DND-41 (cell line): ENCODE measurements around the gene UCHL5.

ENCODE experiments used
- ATAC-seq: fragments of 200-7000 bp; cut with Tn5 transposase; 3 replicates; pipeline ENCODE4 v1.9.1; 2021; ENCODE audit warnings: low read depth; ENCODE audit not compliant: insufficient read depth
- DNase-seq: peaks from one replicate; pipeline ENCODE4 v3.0.0-alpha.2; 2020
- H2AFZ ChIP-seq: 2 replicates; pipeline ENCODE4 v1.6.0; 2012; ENCODE audit warnings: low read depth, low read length
- H3K27ac ChIP-seq: 2 replicates; pipeline ENCODE4 v1.5.1; 2012; ENCODE audit warnings: low read length, inconsistent platforms
- H3K27me3 ChIP-seq: fragments of 200-600 bp; sonication (generic); 2 replicates; pipeline ENCODE4 v1.6.0; 2012; ENCODE audit warnings: low read length, mild to moderate bottlenecking, inconsistent platforms; ENCODE audit not compliant: insufficient read depth, poor library complexity
- H3K36me3 ChIP-seq: 2 replicates; pipeline ENCODE4 v1.5.1; 2012; ENCODE audit warnings: low read length, inconsistent platforms; ENCODE audit not compliant: insufficient read depth
- H3K4me1 ChIP-seq: 2 replicates; pipeline ENCODE4 v1.5.1; 2012; ENCODE audit warnings: mild to moderate bottlenecking, low read length; ENCODE audit not compliant: insufficient read depth
- H3K4me2 ChIP-seq: 2 replicates; pipeline ENCODE4 v1.6.0; 2012; ENCODE audit warnings: mild to moderate bottlenecking, moderate library complexity, low read length, inconsistent platforms; ENCODE audit not compliant: insufficient read depth
- H3K4me3 ChIP-seq, 2 experiments: fragments of 200-600 bp in 1 of 2; shearing (Covaris generic) in 1 of 2; 2 replicates each; pipeline ENCODE4 v1.5.1; 2012 to 2016; ENCODE audit warnings: inconsistent platforms in 2 of 2, low read length in 2 of 2, mild to moderate bottlenecking in 2 of 2, low read depth in 1 of 2, moderate library complexity in 1 of 2
- H3K79me2 ChIP-seq: 2 replicates; pipeline ENCODE4 v1.6.0; 2012; ENCODE audit warnings: low read length, inconsistent platforms; ENCODE audit not compliant: insufficient read depth
- H3K9ac ChIP-seq: 2 replicates; pipeline ENCODE4 v1.6.0; 2012; ENCODE audit warnings: low read depth, mild to moderate bottlenecking, inconsistent platforms, low read length, moderate library complexity
- H3K9me3 ChIP-seq: 2 replicates; pipeline ENCODE4 v1.5.1; 2012; ENCODE audit warnings: low read length, moderate library complexity, mild to moderate bottlenecking, inconsistent platforms; ENCODE audit not compliant: insufficient read depth, severe bottlenecking
- H4K20me1 ChIP-seq: 2 replicates; pipeline ENCODE4 v1.6.0; 2012; ENCODE audit warnings: low read length; ENCODE audit not compliant: insufficient read depth
- CTCF ChIP-seq: IDR thresholded peaks from 2 replicates; pipeline ENCODE4 v1.5.1; 2012; ENCODE audit warnings: borderline replicate concordance, low read length, moderate library complexity, mild to moderate bottlenecking; ENCODE audit not compliant: poor library complexity, severe bottlenecking; ENCODE audit errors: extremely low read depth
- EZH2 ChIP-seq: IDR thresholded peaks from 3 replicates; pipeline ENCODE4 v1.6.1; 2012; ENCODE audit warnings: borderline replicate concordance, low read depth, mild to moderate bottlenecking, moderate library complexity, low read length, inconsistent platforms; ENCODE audit not compliant: severe bottlenecking

The UCHL5 gene

GRCh38 chr1:193031431-193031830 is 27.7 kb downstream of the UCHL5 start:
- Histone ChIP-seq H3K27me3 (no peaks in the 10 kb centered on the region), H2AFZ (no peak overlapping the region), H3K36me3 (peaks cover 20% of the 10 kb centered on the region; the same call in 1 of the 2 replicates), H3K27ac (no peak overlapping the region), H3K9ac (no peak overlapping the region), H3K79me2 (peaks cover 59% of the 10 kb centered on the region), H3K4me3 (no peak overlapping the region), H3K4me1 (no peaks in the 10 kb centered on the region), H3K4me2 (no peak overlapping the region), H4K20me1 (no peaks in the 10 kb centered on the region; the same call in 1 of the 2 replicates), H3K9me3 (no peaks in the 10 kb centered on the region)
- no peak for DNase-seq
- no peak for TF ChIP-seq EZH2
- peak; percentile 45 for TF ChIP-seq CTCF
- ATAC-seq, result peak; percentile 70

- Histone ChIP-seq H3K27ac (no peak overlapping the region), H3K4me3 (no peak overlapping the region), H4K20me1 (no peaks in the 10 kb centered on the region; the same call in 1 of the 2 replicates), H3K79me2 (peaks cover 49% of the 10 kb centered on the region), H3K9ac (no peak overlapping the region), H3K36me3 (peaks cover 32% of the 10 kb centered on the region), H3K27me3 (no peaks in the 10 kb centered on the region), H2AFZ (no peak overlapping the region), H3K4me2 (no peak overlapping the region), H3K4me1 (no peaks in the 10 kb centered on the region), H3K9me3 (no peaks in the 10 kb centered on the region)
- TF ChIP-seq EZH2, result no peak
- TF ChIP-seq CTCF, result no peak
- no peak for DNase-seq
- ATAC-seq, result no peak
Observed at GRCh38 chr1:193030280-193030679, 28.9 kb downstream of the UCHL5 start.

- Histone ChIP-seq H3K4me3 (no peak overlapping the region), H2AFZ (no peak overlapping the region), H3K9ac (no peak overlapping the region), H3K36me3 (peaks cover 60% of the 10 kb centered on the region), H3K4me1 (no peaks in the 10 kb centered on the region), H3K79me2 (peaks cover 8% of the 10 kb centered on the region), H3K9me3 (no peaks in the 10 kb centered on the region), H3K4me2 (no peak overlapping the region), H3K27ac (no peak overlapping the region), H3K27me3 (no peaks in the 10 kb centered on the region), H4K20me1 (no peaks in the 10 kb centered on the region; the same call in 1 of the 2 replicates)
- no peak for ATAC-seq
- DNase-seq, result no peak
- no peak for TF ChIP-seq EZH2
- no peak for TF ChIP-seq CTCF
Observed at GRCh38 chr1:193025218-193025617, 33.9 kb downstream of the UCHL5 start.

- Histone ChIP-seq H3K79me2 (no peaks in the 10 kb centered on the region), H3K4me2 (no peak overlapping the region), H3K9ac (no peak overlapping the region), H4K20me1 (no peaks in the 10 kb centered on the region), H3K27ac (no peak overlapping the region), H3K4me3 (no peak overlapping the region), H3K9me3 (no peaks in the 10 kb centered on the region), H2AFZ (no peak overlapping the region), H3K36me3 (peaks cover 55% of the 10 kb centered on the region; the same call in 1 of the 2 replicates), H3K4me1 (no peaks in the 10 kb centered on the region), H3K27me3 (no peaks in the 10 kb centered on the region)
- ATAC-seq, result peak; percentile 71; the same call in 2 of the 3 replicates
- TF ChIP-seq CTCF (peak; percentile 63), EZH2 (no peak)
- no peak for DNase-seq
Observed at GRCh38 chr1:193019442-193020026, 39.6 kb downstream of the UCHL5 start.
